GM23248 (cell line): ENCODE results near the gene KCNE1.

ENCODE experiments used
- EZH2 ChIP-seq: fragments of 200-600 bp; sonication (generic); IDR thresholded peaks from 2 replicates; pipeline ENCODE4 v1.6.1; 2018; ENCODE audit warnings: antibody characterized with exemption, mild to moderate bottlenecking; ENCODE audit not compliant: insufficient read depth, poor library complexity, severe bottlenecking
- EZH2phosphoT487 ChIP-seq: fragments of 200-600 bp; sonication (generic); IDR thresholded peaks from 2 replicates; pipeline ENCODE4 v1.6.1; 2018; ENCODE audit warnings: antibody characterized with exemption, moderate library complexity, mild to moderate bottlenecking, low read depth; ENCODE audit not compliant: insufficient read depth

- no peak for TF ChIP-seq EZH2phosphoT487
- TF ChIP-seq EZH2, result no peak
Measured at GRCh38 chr21:34511787-34512455, at the start of gene KCNE1.
